Heart left ventricle (tissue), 13 donors: Measurements from ENCODE around the gene DCUN1D2.
"Not testable (repeated sequence)": the region's sequence is repeated elsewhere in the genome, so short reads cannot be mapped to it uniquely, and the experiment has no call there.

ENCODE experiments used
- POLR2A ChIP-seq, 2 donors: fragments of 450-650 bp; IDR thresholded peaks; one replicate each; pipeline ENCODE4 v1.6.1; 2017; ENCODE audit warnings: antibody characterized with exemption in 2 of 2, mild to moderate bottlenecking in 2 of 2, moderate library complexity in 2 of 2
- TF ChIP-seq, protein P1 (sequence below), 12 donors: fragments of 200-600 bp; sonication (generic) in 4 of 12; IDR thresholded peaks; one replicate each; pipeline versions ENCODE4 v1.5.0 to v1.8.0; 2018 to 2022; ENCODE audit warnings: antibody characterized with exemption in 12 of 12, mild to moderate bottlenecking in 5 of 12
- donor health status: ischemic (EF 13 %, LVEDD 7.1; RV severe dilation, severe dysfunction).
- donor health status: DM: no; HTN: yes; CAD: no.
- donor health status: DM: no; HTN: no; CAD: no.
- donor health status: ischemic (EF 25% LVEDD 6.9; RV normal size, moderate dysfunction).
- donor health status: ischemic (EF 25% LVEDD 5.7; RV mildly dilated, moderate dysfunction).
- donor health status: ischemic (EF 35%, LVEDD 5.7; RV mildly dilated, moderate dysfunction).
- donor health status: nonischemic (EF 11% LVEDD 7.7; RV severe dilation, severe dysfunction).
- donor health status: DM: yes; HTN: yes; CAD: no.
- donor health status: PGD.
- donor health status: ischemic (EF 29% LVEDD 5.4; RV normal size, mild dysfunction).
- donor health status: nonischemic (EF 23%, LVEDD 6.1; RV moderate dilation, normal function).

DNA sequence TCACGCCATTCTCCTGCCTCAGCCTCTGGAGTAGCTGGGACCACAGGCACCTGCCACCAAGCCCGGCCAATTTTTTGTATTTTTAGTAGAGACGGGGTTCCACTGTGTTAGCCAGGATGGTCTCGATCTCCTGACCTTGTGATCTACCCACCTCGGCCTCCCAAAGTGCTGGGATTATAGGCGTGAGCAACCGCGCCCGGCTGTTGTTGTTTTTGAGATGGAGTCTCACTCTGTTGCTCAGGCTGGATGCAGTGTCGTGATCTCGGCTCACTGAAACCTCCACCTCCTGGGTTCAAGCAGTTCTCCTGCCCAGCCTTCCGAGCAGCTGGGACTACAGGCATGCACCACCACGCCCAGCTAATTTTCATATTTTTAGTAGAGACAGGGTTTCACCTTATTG is 31.9 kb upstream of the DCUN1D2 start:
- TF ChIP-seq POLR2A (IDR thresholded peaks at IDR 0.05) = not testable (repeated sequence)
- TF ChIP-seq, protein P1, sequence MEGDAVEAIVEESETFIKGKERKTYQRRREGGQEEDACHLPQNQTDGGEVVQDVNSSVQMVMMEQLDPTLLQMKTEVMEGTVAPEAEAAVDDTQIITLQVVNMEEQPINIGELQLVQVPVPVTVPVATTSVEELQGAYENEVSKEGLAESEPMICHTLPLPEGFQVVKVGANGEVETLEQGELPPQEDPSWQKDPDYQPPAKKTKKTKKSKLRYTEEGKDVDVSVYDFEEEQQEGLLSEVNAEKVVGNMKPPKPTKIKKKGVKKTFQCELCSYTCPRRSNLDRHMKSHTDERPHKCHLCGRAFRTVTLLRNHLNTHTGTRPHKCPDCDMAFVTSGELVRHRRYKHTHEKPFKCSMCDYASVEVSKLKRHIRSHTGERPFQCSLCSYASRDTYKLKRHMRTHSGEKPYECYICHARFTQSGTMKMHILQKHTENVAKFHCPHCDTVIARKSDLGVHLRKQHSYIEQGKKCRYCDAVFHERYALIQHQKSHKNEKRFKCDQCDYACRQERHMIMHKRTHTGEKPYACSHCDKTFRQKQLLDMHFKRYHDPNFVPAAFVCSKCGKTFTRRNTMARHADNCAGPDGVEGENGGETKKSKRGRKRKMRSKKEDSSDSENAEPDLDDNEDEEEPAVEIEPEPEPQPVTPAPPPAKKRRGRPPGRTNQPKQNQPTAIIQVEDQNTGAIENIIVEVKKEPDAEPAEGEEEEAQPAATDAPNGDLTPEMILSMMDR (IDR thresholded peaks at IDR 0.05) = not testable (repeated sequence)
